Adrenal gland (tissue), 12 donors: ENCODE measurements around the gene PCDH9. TPM values are rescaled to one million over a fixed set of nuclear protein-coding genes. Genes with fewer than 3 reads are reported as not detected.

Experiments used
- DNase-seq, 7 donors: peaks; one replicate each; pipeline ENCODE4 v3.0.0-alpha.2; 2019 to 2020
- H3K27ac ChIP-seq, 5 donors: fragments of 200-600 bp; sonication (generic) in 4 of 5; 1 replicate in 3 of 5; 2 replicates in 2 of 5; pipeline versions ENCODE4 v1.5.1 to v1.8.0; 2016 to 2020; ENCODE audit warnings: mild to moderate bottlenecking in 1 of 5
- H3K27me3 ChIP-seq: fragments of 200-600 bp; 2 replicates; pipeline ENCODE4 v1.8.0; 2021
- H3K36me3 ChIP-seq, 2 donors: fragments of 200-600 bp; replicated peaks in 1 of 2; 1 replicate in 1 of 2; 2 replicates in 1 of 2; pipeline versions ENCODE4 v1.5.1 to v1.8.0; 2018 to 2022
- H3K4me1 ChIP-seq, 2 donors: fragments of 200-600 bp; replicated peaks in 1 of 2; 1 replicate in 1 of 2; 2 replicates in 1 of 2; pipeline versions ENCODE4 v1.5.1 to v1.8.0; 2018 to 2021
- H3K4me3 ChIP-seq, 4 donors: fragments of 200-600 bp; sonication (generic) in 3 of 4; one replicate each; pipeline ENCODE4 v1.5.1; 2016 to 2018
- H3K9me3 ChIP-seq, 3 donors: fragments of 200-600 bp; sonication (generic) in 1 of 3; replicated peaks in 1 of 3; 1 replicate in 2 of 3; 2 replicates in 1 of 3; pipeline versions ENCODE4 v1.5.1 to v1.8.0; 2016 to 2021
- CTCF ChIP-seq, 6 experiments: fragments of 450-650 bp in 4 of 6; fragments of 200-600 bp in 2 of 6; sonication (generic) in 1 of 6; IDR thresholded peaks; 1 replicate in 5 of 6; 2 replicates in 1 of 6; pipeline versions ENCODE4 v1.5.1 to v1.8.0; 2016 to 2021; ENCODE audit warnings: antibody characterized with exemption in 6 of 6, mild to moderate bottlenecking in 2 of 6, moderate library complexity in 1 of 6
- POLR2A ChIP-seq, 2 donors: fragments of 450-650 bp; IDR thresholded peaks; one replicate each; pipeline ENCODE4 v1.6.1; 2017; ENCODE audit warnings: antibody characterized with exemption in 2 of 2, mild to moderate bottlenecking in 2 of 2, moderate library complexity in 1 of 2
- WGBS, 4 donors: extraction: QIAGEN DNeasy Blood & Tissue Kit in 2 of 4; methylation state at CpG; one replicate each; pipeline versions ENCODE4 v1.1.5 to v1.1.7; 2013 to 2017; 5-methylcytosine and 5-hydroxymethylcytosine counted together
- intact Hi-C, 2 donors: fragments of 100-400 bp; cut with DNase I; formaldehyde crosslinking; loops; one replicate each; pipeline versions ENCODE4 v1.14.1 to v1.15.0; 2022 to 2023
- polyA plus RNA-seq, 3 donors: library from polyadenylated mRNA; stranded (reverse); fragments of 200-250 nt in 2 of 3; fragments of 350-450 nt in 1 of 3; fragmentation: Illumina TruSeq in 1 of 3; extraction: RNeasy Lipid Tissue Mini Kit (QIAGEN cat#74804) in 1 of 3; gene quantifications; one replicate each; pipeline ENCODE4 v1.2.3, GENCODE V29; 2013 to 2014
- total RNA-seq, 9 donors: library from RNA; depleted of rRNA in 4 of 9; stranded (reverse); fragments of >200 nt in 4 of 9; fragments of 120-200 nt in 1 of 9; fragmentation: NEBNext Ultra II Directional in 1 of 9; extraction: Animal tissue kit (Norgen Biotek cat#: 25700) in 1 of 9; gene quantifications; one replicate each; pipeline versions ENCODE4 v1.1.0 to v1.2.4, GENCODE V29; 2013 to 2023
- donor health status: healthy with polysubstance abuse.
- donor health status: Bipolar disorder and iron deficiency.
- donor health status: DM: yes; HTN: yes; CAD: no.
- donor health status: DM: no; HTN: no; CAD: no.
- donor health status: DM: no; HTN: no; CAD: no.
- donor health status: DM: yes; HTN: yes; CAD: no.

Gene PCDH9
- total and polyA plus RNA-seq, 12 donors: 0.71 to 10.9 (median 3.6) TPM

- no peaks in the 10 kb centered on the region for H3K27me3 ChIP-seq
- intact Hi-C loops: no loop called here
- no peaks in the 10 kb centered on the region for H3K9me3 ChIP-seq
- no peak for DNase-seq
- no peak overlapping the region for H3K27ac ChIP-seq
- TF ChIP-seq POLR2A (IDR thresholded peaks at IDR 0.05): no peak
- TF ChIP-seq CTCF (IDR thresholded peaks at IDR 0.05): no peak
- H3K4me1 ChIP-seq: no peaks in the 10 kb centered on the region
- no peak overlapping the region for H3K4me3 ChIP-seq
- WGBS, 4 donors: 87 to 94% (median 91%) methylated on average over 1 of the region's 1 CpG
- no peaks in the 10 kb centered on the region for H3K36me3 ChIP-seq
Observed at GRCh38 chr13:67167420-67167819, 62.7 kb downstream of the PCDH9 start.

DNA sequence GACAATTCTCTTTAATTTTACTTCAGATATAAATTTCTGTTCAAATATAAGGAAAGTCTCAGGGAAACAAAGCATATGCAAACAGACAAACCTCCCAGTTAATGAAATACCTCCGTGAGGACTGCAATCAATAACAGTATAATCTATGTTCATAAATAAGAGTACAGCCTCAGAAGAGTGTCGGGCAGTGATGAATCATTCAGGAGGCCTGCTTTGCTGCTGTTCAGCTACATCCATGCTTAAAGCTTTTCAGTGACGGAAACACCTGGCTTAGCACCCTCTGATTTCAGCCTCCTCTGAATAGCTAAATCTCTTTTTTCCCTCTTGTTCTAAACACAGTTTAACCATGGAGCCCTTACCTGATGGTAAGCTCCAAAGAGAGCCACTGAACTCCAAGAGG lies 69.0 kb downstream of the PCDH9 start:
- intact Hi-C loops: no loop called here
- 77 to 90% (median 86%) methylated on average over 3 of the region's 3 CpGs for WGBS, 4 donors

GRCh38 chr13:67158903-67159302 lies 71.2 kb downstream of the PCDH9 start:
- intact Hi-C loops: no loop called here
- Histone ChIP-seq H3K27me3 (no peaks in the 10 kb centered on the region), H3K36me3 (no peaks in the 10 kb centered on the region), H3K9me3 (no peaks in the 10 kb centered on the region), H3K4me3 (no peak overlapping the region), H3K4me1 (no peaks in the 10 kb centered on the region), H3K27ac (no peak overlapping the region)
- no peak for DNase-seq
- TF ChIP-seq POLR2A (IDR thresholded peaks at IDR 0.05): no peak
- TF ChIP-seq CTCF (IDR thresholded peaks at IDR 0.05): no peak
- WGBS, 4 donors: 83 to 85% (median 84%) methylated on average over 5 of the region's 5 CpGs

More for the DNA sequence above, 69.0 kb downstream of the PCDH9 start:
- H3K27ac ChIP-seq: no peak overlapping the region
- no peaks in the 10 kb centered on the region for H3K36me3 ChIP-seq
- no peak for DNase-seq
- H3K27me3 ChIP-seq: no peaks in the 10 kb centered on the region
- TF ChIP-seq POLR2A (IDR thresholded peaks at IDR 0.05) (no peak), CTCF (IDR thresholded peaks at IDR 0.05) (no peak)
- H3K9me3 ChIP-seq: no peaks in the 10 kb centered on the region
- no peak overlapping the region for H3K4me3 ChIP-seq
- no peaks in the 10 kb centered on the region for H3K4me1 ChIP-seq

- no peak overlapping the region for H3K27ac ChIP-seq
- TF ChIP-seq POLR2A (IDR thresholded peaks at IDR 0.05) (no peak), CTCF (IDR thresholded peaks at IDR 0.05) (no peak)
- no peak for DNase-seq
- H3K27me3 ChIP-seq: no peaks in the 10 kb centered on the region
- 70 to 78% (median 74%) methylated on average over 7 of the region's 7 CpGs for WGBS, 4 donors
- no peaks in the 10 kb centered on the region for H3K4me1 ChIP-seq
- H3K4me3 ChIP-seq: no peak overlapping the region
- no peaks in the 10 kb centered on the region for H3K9me3 ChIP-seq
- intact Hi-C loops: no loop called here
- no peaks in the 10 kb centered on the region for H3K36me3 ChIP-seq
Observed at GRCh38 chr13:67156723-67157060, 73.4 kb downstream of the PCDH9 start.
